OCI-LY1 (cell line): ENCODE measurements around the gene RAP1B.

Experiments used
- H2AFZ ChIP-seq: fragments of 200-600 bp; sonication (generic), shearing (Covaris generic); 2 replicates; pipeline ENCODE4 v1.6.0; 2014; ENCODE audit warnings: antibody characterized with exemption, mild to moderate bottlenecking, low read length
- H3F3A ChIP-seq: fragments of 200-600 bp; sonication (generic), shearing (Covaris generic); 2 replicates; pipeline ENCODE4 v1.6.0; 2014; ENCODE audit warnings: mild to moderate bottlenecking, antibody characterized with exemption, low read length, moderate library complexity; ENCODE audit not compliant: insufficient read depth
- H3K27ac ChIP-seq: fragments of 200-600 bp; sonication (generic); 2 replicates; pipeline ENCODE4 v1.5.1; 2014; ENCODE audit warnings: low read length, mixed run types, mild to moderate bottlenecking, low read depth; ENCODE audit not compliant: poor library complexity, severe bottlenecking
- H3K27me3 ChIP-seq: fragments of 200-600 bp; sonication (generic); 2 replicates; pipeline ENCODE4 v1.6.0; 2014; ENCODE audit warnings: antibody characterized with exemption, mild to moderate bottlenecking, low read length, moderate library complexity; ENCODE audit not compliant: insufficient read depth
- H3K36me3 ChIP-seq: fragments of 200-600 bp; sonication (generic); 2 replicates; pipeline ENCODE4 v1.6.1; 2014; ENCODE audit warnings: mild to moderate bottlenecking, antibody characterized with exemption, low read length, moderate library complexity, mixed read lengths; ENCODE audit not compliant: insufficient read depth
- H3K4me1 ChIP-seq: fragments of 200-600 bp; sonication (generic); 2 replicates; pipeline ENCODE4 v1.5.1; 2014; ENCODE audit warnings: mild to moderate bottlenecking, low read length, moderate library complexity; ENCODE audit not compliant: insufficient read depth, severe bottlenecking
- H3K4me2 ChIP-seq: fragments of 200-600 bp; sonication (generic), shearing (Covaris generic); 2 replicates; pipeline ENCODE4 v1.6.1; 2014; ENCODE audit warnings: low read length
- H3K4me3 ChIP-seq: fragments of 200-600 bp; sonication (generic); 2 replicates; pipeline ENCODE4 v1.5.1; 2014; ENCODE audit warnings: low read length, low read depth, mild to moderate bottlenecking, mixed read lengths; ENCODE audit not compliant: poor library complexity, severe bottlenecking
- H3K79me2 ChIP-seq: fragments of 200-600 bp; shearing (Covaris generic); 2 replicates; pipeline ENCODE4 v1.6.1; 2016; ENCODE audit warnings: mixed run types, low read length, mixed read lengths; ENCODE audit not compliant: insufficient read depth
- H3K9ac ChIP-seq: fragments of 200-600 bp; sonication (generic), shearing (Covaris generic); 2 replicates; pipeline ENCODE4 v1.6.1; 2014; ENCODE audit warnings: mild to moderate bottlenecking, low read length, mixed read lengths
- H3K9me2 ChIP-seq: fragments of 200-600 bp; sonication (generic), shearing (Covaris generic); 2 replicates; pipeline ENCODE4 v1.6.1; 2014; ENCODE audit warnings: low read depth, mild to moderate bottlenecking, low read length, mixed read lengths
- H3K9me3 ChIP-seq: fragments of 200-600 bp; shearing (Covaris generic); 2 replicates; pipeline ENCODE4 v1.6.1; 2014; ENCODE audit warnings: low read length, mixed read lengths
- H4K20me1 ChIP-seq: fragments of 200-600 bp; sonication (generic), shearing (Covaris generic); 2 replicates; pipeline ENCODE4 v1.6.0; 2016; ENCODE audit warnings: mild to moderate bottlenecking, low read length; ENCODE audit not compliant: insufficient read depth
- CTCF ChIP-seq: fragments of 200-600 bp; sonication (generic), shearing (Covaris generic); IDR thresholded peaks from 2 replicates; pipeline ENCODE4 v1.5.1; 2017; ENCODE audit warnings: mild to moderate bottlenecking, antibody characterized with exemption, low read length, moderate library complexity, mixed read lengths
- EZH2 ChIP-seq: fragments of 200-600 bp; sonication (generic), shearing (Covaris generic); IDR thresholded peaks from 2 replicates; pipeline ENCODE4 v1.8.0; 2017; ENCODE audit warnings: borderline replicate concordance, mixed run types, mild to moderate bottlenecking, antibody characterized with exemption, low read length, moderate library complexity, mixed read lengths

Gene RAP1B

GRCh38 chr12:68617160-68617926 is 6.6 kb downstream of the RAP1B start:
- Histone ChIP-seq H3K36me3 (peaks cover 31% of the 10 kb centered on the region), H3F3A (no peaks in the 10 kb centered on the region), H3K9me2 (no peaks in the 10 kb centered on the region), H2AFZ (no peak overlapping the region), H3K9ac (no peak overlapping the region), H3K27me3 (no peaks in the 10 kb centered on the region), H3K4me3 (no peak overlapping the region), H3K9me3 (no peaks in the 10 kb centered on the region), H3K27ac (no peak overlapping the region), H3K4me2 (no peak overlapping the region), H3K4me1 (peaks cover 77% of the 10 kb centered on the region), H3K79me2 (peaks cover 100% of the 10 kb centered on the region), H4K20me1 (no peaks in the 10 kb centered on the region)
- TF ChIP-seq CTCF: no peak
- TF ChIP-seq EZH2: no peak

DNA sequence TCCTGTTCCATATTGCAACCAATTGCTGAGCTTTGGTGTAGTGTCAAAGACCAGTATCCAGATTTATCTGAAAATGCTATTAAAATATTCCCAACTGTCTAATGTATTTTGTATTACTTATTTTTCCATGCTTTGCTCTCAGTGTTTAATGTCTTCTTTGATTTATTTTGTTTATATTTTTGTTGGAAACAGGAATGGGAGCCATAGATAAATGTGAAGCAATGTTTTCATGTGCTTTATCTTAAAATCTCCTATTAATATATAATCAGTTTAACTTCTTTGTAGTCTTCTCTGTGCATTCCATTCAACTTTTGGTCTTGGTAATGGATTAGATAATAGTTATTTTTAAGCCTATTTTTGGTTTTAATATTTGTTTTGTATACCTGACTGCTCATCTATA is 8.8 kb downstream of the RAP1B start:
- H3K27ac ChIP-seq: no peak overlapping the region
- H3K4me2 ChIP-seq: no peak overlapping the region

GRCh38 chr12:68620519-68621471 is 10.1 kb downstream of the RAP1B start:
- no peak overlapping the region for H3K27ac ChIP-seq
- TF ChIP-seq CTCF: no peak
- no peak for TF ChIP-seq EZH2
- no peaks in the 10 kb centered on the region for H4K20me1 ChIP-seq

More for the DNA sequence above, 8.8 kb downstream of the RAP1B start:
- Histone ChIP-seq H3K9me2 (no peaks in the 10 kb centered on the region), H3K9me3 (no peaks in the 10 kb centered on the region), H3K4me3 (no peak overlapping the region), H3K27me3 (no peaks in the 10 kb centered on the region), H2AFZ (no peak overlapping the region), H3K79me2 (peaks cover 100% of the 10 kb centered on the region), H3F3A (no peaks in the 10 kb centered on the region), H3K36me3 (peaks cover 40% of the 10 kb centered on the region), H3K9ac (no peak overlapping the region), H4K20me1 (no peaks in the 10 kb centered on the region), H3K4me1 (peaks cover 57% of the 10 kb centered on the region)
- TF ChIP-seq CTCF (no peak), EZH2 (no peak)

More at GRCh38 chr12:68620519-68621471, 10.1 kb downstream of the RAP1B start:
- Histone ChIP-seq H3K9me3 (no peaks in the 10 kb centered on the region; the same call in 1 of the 2 replicates), H3K79me2 (peaks cover 100% of the 10 kb centered on the region), H3K4me2 (no peak overlapping the region), H3K4me3 (no peak overlapping the region), H3K27me3 (no peaks in the 10 kb centered on the region), H3K4me1 (peaks cover 44% of the 10 kb centered on the region), H3K9ac (no peak overlapping the region), H2AFZ (no peak overlapping the region), H3F3A (no peaks in the 10 kb centered on the region), H3K36me3 (peaks cover 53% of the 10 kb centered on the region), H3K9me2 (no peaks in the 10 kb centered on the region)
